CD4-positive, alpha-beta T cell (primary cell): ENCODE measurements around the gene MOGAT3. TPM values are rescaled to one million over a fixed set of nuclear protein-coding genes. Genes with fewer than 3 reads are reported as not detected.

Experiments
- ATAC-seq: fragments of 200-7000 bp; cut with Tn5 transposase; one replicate; pipeline ENCODE4 v1.10.0; 2022; ENCODE audit warnings: mild to moderate bottlenecking; ENCODE audit not compliant: poor library complexity
- CTCF ChIA-PET: fragments of 350-600 bp; sonication (Branson Sonifier 250); formaldehyde crosslinking; loops from one replicate; lab custom pipeline; 2021; ENCODE audit warnings: antibody characterized with exemption, inconsistent platforms; lab: Charles Lee
- POLR2A ChIA-PET: fragments of 350-600 bp; sonication (Branson Sonifier 250); formaldehyde crosslinking; loops from one replicate; lab custom pipeline; 2021; ENCODE audit warnings: antibody characterized with exemption, inconsistent platforms; lab: Charles Lee
- DNase-seq, 14 experiments: peaks; one replicate each; pipeline ENCODE4 v3.0.0-alpha.2; 2013 to 2020; ENCODE audit warnings: mixed read lengths in 2 of 14
- H3K27ac ChIP-seq, 2 donors: one replicate each; pipeline versions ENCODE4 v1.5.1 to v1.7.0; 2013; ENCODE audit warnings: low read length in 2 of 2, low read depth in 1 of 2, mild to moderate bottlenecking in 1 of 2
- H3K27me3 ChIP-seq, 2 experiments: 1 replicate in 1 of 2; 2 replicates in 1 of 2; pipeline versions ENCODE4 v1.6.1 to v1.7.0; 2013; ENCODE audit warnings: low read length in 2 of 2, control low read depth in 1 of 2, mild to moderate bottlenecking in 1 of 2, moderate library complexity in 1 of 2; ENCODE audit not compliant: insufficient read depth in 2 of 2, control insufficient read depth in 1 of 2
- H3K36me3 ChIP-seq: one replicate; pipeline ENCODE4 v1.6.1; 2013; ENCODE audit warnings: low read length, control low read depth; ENCODE audit not compliant: insufficient read depth
- H3K4me1 ChIP-seq: one replicate; pipeline ENCODE4 v1.6.1; 2013; ENCODE audit warnings: low read length, control low read depth; ENCODE audit not compliant: insufficient read depth
- H3K4me3 ChIP-seq: one replicate; pipeline ENCODE4 v1.5.1; 2013; ENCODE audit warnings: mild to moderate bottlenecking, low read length, moderate library complexity
- H3K9me3 ChIP-seq, 2 experiments: 1 replicate in 1 of 2; 2 replicates in 1 of 2; pipeline versions ENCODE4 v1.6.1 to v1.7.0; 2013; ENCODE audit warnings: low read length in 2 of 2, mild to moderate bottlenecking in 2 of 2, control low read depth in 1 of 2, moderate library complexity in 1 of 2; ENCODE audit not compliant: control insufficient read depth in 1 of 2, insufficient read depth in 1 of 2
- H3K27ac Mint-ChIP-seq: one replicate; pipeline ENCODE4 v1.8.0; 2020; ENCODE audit warnings: mixed read lengths
- H3K27me3 Mint-ChIP-seq: one replicate; pipeline ENCODE4 v1.8.0; 2021; ENCODE audit warnings: mixed read lengths
- H3K36me3 Mint-ChIP-seq: one replicate; pipeline ENCODE4 v1.8.0; 2021; ENCODE audit warnings: low read depth, mixed read lengths
- H3K4me1 Mint-ChIP-seq: one replicate; pipeline ENCODE4 v1.8.0; 2021; ENCODE audit warnings: low read depth, mixed read lengths
- H3K4me3 Mint-ChIP-seq: one replicate; pipeline ENCODE4 v1.8.0; 2020; ENCODE audit warnings: mild to moderate bottlenecking, mixed read lengths
- H3K9me3 Mint-ChIP-seq: one replicate; pipeline ENCODE4 v1.8.0; 2020; ENCODE audit warnings: mixed read lengths
- CTCF ChIP-seq: fragments of 200-600 bp; IDR thresholded peaks from one replicate; pipeline ENCODE4 v1.8.0; 2022; ENCODE audit warnings: antibody characterized with exemption, mild to moderate bottlenecking
- intact Hi-C, 2 experiments: fragments of 100-400 bp; cut with DNase I in 1 of 2; cut with micrococcal nuclease in 1 of 2; formaldehyde crosslinking; loops; one replicate each; pipeline versions ENCODE4 v1.15.1 to v1.9.0; 2023 to 2025; cut with DNase I, micrococcal nuclease
- total RNA-seq, 174 experiments: library from RNA in 2 of 174; stranded (reverse) in 2 of 174; gene quantifications; one replicate each; pipeline ENCODE4 v1.2.3 and lab custom pipeline; 2021 to 2026

The MOGAT3 gene
- total RNA-seq, 2 experiments from 2014 or later = 0.11 TPM; not detected in 1

- ATAC-seq (no peak), DNase-seq (no peak)
- Histone ChIP-seq H3K36me3 (peaks cover 27% of the 10 kb centered on the region), H3K4me3 (no peak overlapping the region), H3K27me3 (no peaks in the 10 kb centered on the region), H3K27ac (no peak overlapping the region), H3K9me3 (no peaks in the 10 kb centered on the region), H3K4me1 (peaks cover under 1% of the 10 kb centered on the region)
- intact Hi-C loops = no loop called here
- ChIA-PET POLR2A (interaction anchor here (1.5 kb wide), 1 partner anchor 10 kb away, joined by 5 read pairs; no protein-coding TSS in a partner anchor), CTCF (interaction anchor here (1.6 to 2.0 kb wide), 2 partner anchors 10 to 49 kb away, joined by 5 to 7 read pairs; no protein-coding TSS in a partner anchor)
- peaks cover 17% of the 10 kb centered on the region for H3K36me3 Mint-ChIP-seq
- no peaks in the 10 kb centered on the region for H3K9me3 Mint-ChIP-seq
- H3K4me1 Mint-ChIP-seq = peaks cover 5% of the 10 kb centered on the region
- H3K4me3 Mint-ChIP-seq = no peak overlapping the region
- H3K27ac Mint-ChIP-seq = no peak overlapping the region
- H3K27me3 Mint-ChIP-seq = no peaks in the 10 kb centered on the region
- no peak for TF ChIP-seq CTCF
Measured at GRCh38 chr7:101233907-101234547, 33.2 kb upstream of the MOGAT3 start.

GRCh38 chr7:101232141-101232850 is 31.5 kb upstream of the MOGAT3 start:
- ATAC-seq = no peak
- Mint-ChIP-seq H3K36me3 (peaks cover 22% of the 10 kb centered on the region), H3K4me1 (peaks cover 5% of the 10 kb centered on the region), H3K4me3 (no peak overlapping the region), H3K27ac (no peak overlapping the region), H3K9me3 (no peaks in the 10 kb centered on the region), H3K27me3 (no peaks in the 10 kb centered on the region)
- peaks cover 17% of the 10 kb centered on the region for H3K36me3 ChIP-seq
- DNase-seq = no peak
- H3K27ac ChIP-seq = no peak overlapping the region
- ChIA-PET POLR2A (no interaction called here), CTCF (no interaction called here)
- intact Hi-C loops = no loop called here
- H3K4me1 ChIP-seq = no peaks in the 10 kb centered on the region
- no peak overlapping the region for H3K4me3 ChIP-seq
- no peak for TF ChIP-seq CTCF
- no peaks in the 10 kb centered on the region for H3K27me3 ChIP-seq
- no peaks in the 10 kb centered on the region for H3K9me3 ChIP-seq

- no peak overlapping the region for H3K4me3 ChIP-seq
- DNase-seq = no peak
- H3K4me1 Mint-ChIP-seq = peaks cover 5% of the 10 kb centered on the region
- intact Hi-C loops = no loop called here
- H3K27me3 Mint-ChIP-seq = no peaks in the 10 kb centered on the region
- no peaks in the 10 kb centered on the region for H3K4me1 ChIP-seq
- H3K27me3 ChIP-seq = no peaks in the 10 kb centered on the region
- H3K36me3 Mint-ChIP-seq = peaks cover 26% of the 10 kb centered on the region
- no peak for ATAC-seq
- no peak for TF ChIP-seq CTCF
- no peaks in the 10 kb centered on the region for H3K9me3 ChIP-seq
- H3K27ac Mint-ChIP-seq = no peak overlapping the region
- H3K36me3 ChIP-seq = peaks cover 16% of the 10 kb centered on the region
- H3K27ac ChIP-seq = no peak overlapping the region
- ChIA-PET CTCF (no interaction called here), POLR2A (no interaction called here)
- no peak overlapping the region for H3K4me3 Mint-ChIP-seq
- no peaks in the 10 kb centered on the region for H3K9me3 Mint-ChIP-seq
Measured at GRCh38 chr7:101231644-101232043, 30.8 kb upstream of the MOGAT3 start.
